Keratinocyte (primary cell): ENCODE measurements around the gene SPRY4.

Experiments used
- EZH2 ChIP-seq: IDR thresholded peaks from one replicate; pipeline ENCODE4 v1.6.1; 2012; ENCODE audit warnings: inconsistent platforms, mild to moderate bottlenecking, low read length, moderate library complexity
- TF ChIP-seq, protein P1 (sequence below), 3 experiments: IDR thresholded peaks in 1 of 3; conservative IDR thresholded peaks in 1 of 3; optimal IDR thresholded peaks in 1 of 3; 2 replicates in 2 of 3; 3 replicates in 1 of 3; pipeline versions ENCODE3 to v1.5.1; 2011; ENCODE audit warnings: low read length in 3 of 3, mild to moderate bottlenecking in 3 of 3, moderate library complexity in 2 of 3, control low read depth in 1 of 3, inconsistent platforms in 1 of 3; ENCODE audit not compliant: insufficient read depth in 2 of 3; ENCODE audit errors: extremely low read depth in 1 of 3

DNA sequence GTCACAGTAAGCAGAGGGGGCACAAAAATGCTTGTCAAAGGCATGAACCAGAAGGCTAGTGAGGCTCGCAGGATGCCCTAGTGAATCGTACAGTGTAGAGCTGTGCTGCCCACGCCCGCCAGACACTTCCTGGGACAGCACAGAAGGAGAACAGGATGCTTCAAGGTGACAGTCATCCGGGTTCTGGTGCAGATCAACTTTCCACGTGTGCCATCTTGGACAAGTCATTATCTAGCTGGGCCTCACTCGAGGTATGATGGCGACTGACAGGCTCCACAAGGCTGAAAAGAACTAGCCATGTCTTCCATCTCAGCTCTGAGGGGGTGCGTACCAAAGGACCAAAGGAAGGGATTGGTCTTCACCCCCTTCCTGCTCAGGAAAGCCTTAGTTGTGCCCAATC lies 14.0 kb downstream of the SPRY4 start:
- TF ChIP-seq, protein P1, sequence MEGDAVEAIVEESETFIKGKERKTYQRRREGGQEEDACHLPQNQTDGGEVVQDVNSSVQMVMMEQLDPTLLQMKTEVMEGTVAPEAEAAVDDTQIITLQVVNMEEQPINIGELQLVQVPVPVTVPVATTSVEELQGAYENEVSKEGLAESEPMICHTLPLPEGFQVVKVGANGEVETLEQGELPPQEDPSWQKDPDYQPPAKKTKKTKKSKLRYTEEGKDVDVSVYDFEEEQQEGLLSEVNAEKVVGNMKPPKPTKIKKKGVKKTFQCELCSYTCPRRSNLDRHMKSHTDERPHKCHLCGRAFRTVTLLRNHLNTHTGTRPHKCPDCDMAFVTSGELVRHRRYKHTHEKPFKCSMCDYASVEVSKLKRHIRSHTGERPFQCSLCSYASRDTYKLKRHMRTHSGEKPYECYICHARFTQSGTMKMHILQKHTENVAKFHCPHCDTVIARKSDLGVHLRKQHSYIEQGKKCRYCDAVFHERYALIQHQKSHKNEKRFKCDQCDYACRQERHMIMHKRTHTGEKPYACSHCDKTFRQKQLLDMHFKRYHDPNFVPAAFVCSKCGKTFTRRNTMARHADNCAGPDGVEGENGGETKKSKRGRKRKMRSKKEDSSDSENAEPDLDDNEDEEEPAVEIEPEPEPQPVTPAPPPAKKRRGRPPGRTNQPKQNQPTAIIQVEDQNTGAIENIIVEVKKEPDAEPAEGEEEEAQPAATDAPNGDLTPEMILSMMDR (optimal IDR thresholded peaks at IDR 0.05 in 1 of 3, IDR thresholded peaks at IDR 0.05 in 1 of 3, conservative IDR thresholded peaks at IDR 0.05 in 1 of 3; ENCODE audit: extremely low read depth in 1 of 3, insufficient read depth in 2 of 3, low read length in 3 of 3): no peak
- no peak for TF ChIP-seq EZH2
